GM21737 (cell line): Measurements from ENCODE around the gene ARMC3.
"Not testable (repeated sequence)": the region's sequence is repeated elsewhere in the genome, so short reads cannot be mapped to it uniquely, and the experiment has no call there.

ENCODE experiments used
- ATAC-seq: cut with Tn5 transposase; IDR thresholded peaks from one replicate; pipeline ENCODE4 v1.9.1; 2021; ENCODE audit warnings: mild to moderate bottlenecking, moderate library complexity; ENCODE audit not compliant: unreplicated experiment

The ARMC3 gene

GRCh38 chr10:22925088-22925487 is 2.8 kb upstream of the ARMC3 start:
- no peak for ATAC-seq

DNA sequence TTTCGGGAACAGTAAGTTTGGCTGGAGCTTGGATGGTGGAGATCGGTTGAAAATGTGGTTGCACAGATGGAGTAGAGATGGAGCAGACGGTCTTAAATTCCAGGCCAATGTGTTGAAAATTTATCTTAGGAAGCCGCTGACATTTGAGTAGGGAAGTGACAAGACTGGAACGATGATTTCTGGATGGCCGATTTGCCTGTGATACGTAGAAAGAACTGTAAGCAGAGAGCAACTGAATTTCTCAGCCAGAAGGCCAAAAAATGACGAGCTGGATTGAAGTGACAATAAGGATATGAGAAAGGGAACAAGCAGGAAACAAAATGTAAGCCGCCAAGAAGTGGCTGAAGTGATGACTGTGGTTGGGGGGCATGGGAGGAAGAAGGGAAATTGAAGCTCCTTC is 687 bp upstream of the ARMC3 start:
- ATAC-seq, result no peak

GRCh38 chr10:22929053-22929452 is 1.2 kb downstream of the ARMC3 start:
- ATAC-seq, result not testable (repeated sequence)

DNA sequence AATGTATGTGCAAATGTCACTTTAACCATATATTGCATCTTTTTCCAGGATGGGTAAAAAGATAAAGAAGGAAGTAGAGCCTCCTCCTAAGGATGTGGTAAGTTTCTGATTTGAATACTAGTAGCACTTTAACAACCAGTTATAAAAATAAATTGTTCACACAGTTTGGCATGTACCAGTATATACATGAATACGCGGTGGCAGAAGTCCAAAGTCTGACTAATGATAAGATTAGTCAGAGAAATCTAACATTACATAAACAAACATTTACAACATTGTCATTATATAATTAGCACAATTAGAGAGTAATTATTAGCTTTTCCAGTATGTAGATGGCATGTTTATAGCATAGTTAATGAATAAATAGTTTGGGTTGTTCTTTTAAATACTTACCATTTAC is 4.1 kb downstream of the ARMC3 start:
- peak; percentile 56 for ATAC-seq

- ATAC-seq, result no peak
Observed at GRCh38 chr10:22932626-22933370, 4.9 kb downstream of the ARMC3 start.

DNA sequence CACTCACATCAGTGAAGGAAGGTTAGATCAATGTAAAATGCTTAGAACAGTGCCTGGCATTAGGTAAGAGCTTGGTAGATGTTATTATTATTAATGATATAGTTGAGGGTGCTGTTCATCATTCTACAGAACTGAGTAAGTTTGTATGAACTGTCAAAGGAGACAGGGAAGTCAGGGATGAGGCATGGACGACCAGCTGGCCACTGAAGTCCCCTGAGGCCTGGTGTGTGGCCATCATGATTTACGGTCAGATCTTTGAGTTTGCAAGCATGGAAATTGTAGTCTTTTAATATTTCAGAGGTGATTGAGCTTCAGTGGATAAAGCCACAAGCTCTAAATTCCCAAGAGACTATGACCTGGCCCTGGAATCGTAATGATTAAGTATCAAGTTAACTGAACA is 6.9 kb downstream of the ARMC3 start:
- ATAC-seq, result no peak

DNA sequence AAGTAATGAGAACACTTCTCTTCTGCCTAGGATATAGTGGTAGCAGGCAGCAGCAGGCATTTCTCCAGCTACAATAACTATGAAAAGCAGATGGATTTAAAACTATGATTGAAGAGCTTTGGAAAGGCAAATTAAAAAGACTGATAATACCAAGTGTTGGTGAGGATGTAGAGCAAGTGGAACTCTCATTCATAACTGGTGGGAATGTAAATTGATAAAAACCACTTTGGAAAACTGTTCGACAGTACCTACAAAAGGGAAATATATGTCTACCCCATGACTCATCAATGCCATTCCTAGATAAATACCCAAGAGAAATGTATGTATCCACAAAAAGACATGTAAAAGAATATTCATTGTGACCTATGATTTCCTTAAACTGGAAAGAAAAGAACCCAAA is 14.6 kb downstream of the ARMC3 start:
- ATAC-seq, result no peak

- ATAC-seq, result peak; percentile 77
Observed at GRCh38 chr10:22945934-22946673, 18.3 kb downstream of the ARMC3 start.

- ATAC-seq, result no peak
Observed at GRCh38 chr10:22954970-22955369, 27.1 kb downstream of the ARMC3 start.

DNA sequence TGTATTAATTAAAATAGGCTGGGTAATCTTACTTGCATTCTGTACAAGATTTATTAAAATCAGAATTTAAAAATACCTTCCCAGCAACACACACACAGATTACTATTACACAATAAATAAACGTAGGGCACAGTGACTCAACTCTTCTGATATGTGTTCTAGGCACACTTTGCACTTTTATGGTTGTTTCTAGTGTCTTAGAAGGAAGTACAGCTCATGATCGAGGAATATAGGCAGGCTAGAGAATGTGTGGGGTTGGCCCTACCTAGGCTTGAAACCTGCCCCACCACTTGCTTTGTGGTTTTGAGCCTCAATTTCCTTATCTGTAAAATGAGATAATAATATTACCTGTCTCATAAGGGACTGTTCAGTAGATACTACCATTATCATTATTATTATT is 30.5 kb downstream of the ARMC3 start:
- ATAC-seq, result no peak

- ATAC-seq, result no peak
Observed at GRCh38 chr10:22959292-22959691, 31.4 kb downstream of the ARMC3 start.

DNA sequence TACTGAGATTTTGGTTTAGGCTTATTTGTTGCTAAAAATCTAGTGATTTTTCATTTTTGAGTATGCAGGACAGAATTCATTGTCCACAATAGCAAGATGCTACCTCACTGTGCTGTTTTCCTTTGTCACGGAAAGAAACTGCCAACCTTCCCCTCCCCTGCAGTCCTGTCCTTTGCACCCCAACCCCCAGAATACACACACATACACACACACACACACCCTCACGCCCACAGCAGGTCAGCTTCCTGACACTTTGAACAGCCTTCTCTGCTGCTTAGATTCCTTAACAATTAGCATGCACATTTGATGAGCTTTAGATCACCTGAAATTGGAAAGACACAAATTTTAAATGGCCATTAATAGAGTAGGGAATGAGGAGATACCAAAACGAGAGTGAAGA is 32.1 kb downstream of the ARMC3 start:
- ATAC-seq, result no peak

- ATAC-seq, result no peak
Observed at GRCh38 chr10:22962817-22963216, 35.0 kb downstream of the ARMC3 start.

- ATAC-seq, result no peak
Observed at GRCh38 chr10:22969704-22970103, 41.9 kb downstream of the ARMC3 start.

DNA sequence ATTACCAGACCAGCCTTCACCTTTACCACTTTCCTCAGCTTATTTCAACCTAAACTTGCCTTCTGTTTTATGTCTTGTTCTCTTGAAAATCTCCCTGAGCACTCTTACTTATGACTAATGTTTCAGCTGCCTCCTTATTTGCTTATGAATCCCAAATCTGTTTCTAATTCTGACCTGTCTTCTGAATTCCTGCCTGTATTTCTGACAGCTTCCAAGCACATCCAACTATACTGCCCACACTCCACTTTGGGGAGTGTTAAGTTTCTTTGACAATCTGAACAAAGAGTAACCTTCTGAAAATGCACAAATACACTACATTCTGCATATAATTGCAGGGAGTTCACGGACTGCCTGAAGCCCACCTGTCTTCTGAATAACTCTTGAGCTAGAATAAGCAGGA is 48.7 kb downstream of the ARMC3 start:
- no peak for ATAC-seq

GRCh38 chr10:22977751-22978150 is 49.9 kb downstream of the ARMC3 start:
- no peak for ATAC-seq

- no peak for ATAC-seq
Observed at GRCh38 chr10:22978287-22978686, 50.4 kb downstream of the ARMC3 start.

- ATAC-seq, result no peak
Observed at GRCh38 chr10:22978918-22979317, 51.1 kb downstream of the ARMC3 start.

DNA sequence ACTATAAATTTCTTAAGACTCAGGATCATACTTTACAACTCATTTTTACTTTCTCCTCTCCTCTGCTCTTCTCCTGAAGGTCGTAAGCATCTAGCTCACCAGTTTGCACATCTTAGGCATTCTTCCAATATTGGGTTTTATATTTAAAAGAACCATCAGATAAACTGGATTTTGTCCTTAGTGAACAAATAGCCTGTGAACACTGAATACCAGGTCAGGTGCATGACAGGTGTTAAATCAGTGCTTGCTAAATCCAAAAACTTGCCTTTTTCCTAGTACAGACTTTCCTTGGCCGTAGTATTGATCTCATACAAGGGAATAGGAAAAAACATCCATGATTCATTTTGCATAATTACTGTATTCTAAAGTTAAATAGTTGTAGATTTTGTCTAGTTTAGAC is 53.0 kb downstream of the ARMC3 start:
- no peak for ATAC-seq

GRCh38 chr10:22984066-22984465 is 56.2 kb downstream of the ARMC3 start:
- no peak for ATAC-seq

- ATAC-seq, result peak; percentile 57
Observed at GRCh38 chr10:22986771-22987542, 59.1 kb downstream of the ARMC3 start.
